NT2/D1 (cell line): ENCODE measurements around the gene CDH4.

Experiments
- YY1 ChIP-seq: IDR thresholded peaks from 2 replicates; pipeline ENCODE4 v1.6.1; 2011; ENCODE audit not compliant: insufficient read length, insufficient read depth
- ZNF274 ChIP-seq: IDR thresholded peaks from 2 replicates; pipeline ENCODE4 v1.6.1; 2011; ENCODE audit warnings: mild to moderate bottlenecking, low read depth, low read length

- no peak for TF ChIP-seq ZNF274
- no peak for TF ChIP-seq YY1
These were observed 484.8 kb downstream of the CDH4 start for GRCh38 chr20:61736751-61737310.
